ENCODE measurements around the gene CFAP299. TPM values are rescaled to one million over a fixed set of nuclear protein-coding genes. Genes with fewer than 3 reads are reported as not detected.

The CFAP299 gene
- total RNA-seq, 1 donor from 2014 or later, result not detected

DNA sequence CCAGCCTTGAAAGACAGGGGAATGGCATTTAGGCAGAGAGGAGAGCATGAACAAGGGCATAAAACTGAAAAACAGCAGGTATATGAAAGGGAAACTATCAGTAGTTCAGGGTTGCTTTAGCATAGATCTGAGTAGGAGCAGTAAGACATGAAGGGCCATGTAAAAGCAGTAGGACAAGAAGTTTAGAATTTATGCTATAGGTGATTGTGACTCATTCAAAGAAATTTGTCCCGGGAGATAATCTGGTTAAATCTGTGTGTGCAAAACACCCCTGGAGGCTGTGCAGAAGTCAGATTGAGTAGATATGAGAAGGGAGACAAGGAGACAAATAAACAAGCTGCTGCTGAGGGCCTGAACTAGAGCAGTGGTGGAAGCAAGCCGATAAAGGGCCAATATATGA is 585.9 kb downstream of the CFAP299 start:
- Histone ChIP-seq H3K9ac (ENCODE audit: low read length) (no peak overlapping the region), H3K4me3 (ENCODE audit: insufficient read depth, low read depth, low read length) (no peak overlapping the region), H3K27me3 (ENCODE audit: insufficient read depth, low read length) (no peaks in the 10 kb centered on the region), H3K4me2 (ENCODE audit: low read length) (no peak overlapping the region), H4K20me1 (ENCODE audit: insufficient read depth, low read length) (no peaks in the 10 kb centered on the region), H3K4me1 (ENCODE audit: insufficient read depth, low read length) (no peaks in the 10 kb centered on the region), H3K27ac (ENCODE audit: low read depth, low read length) (no peak overlapping the region), H2AFZ (ENCODE audit: low read depth, low read length) (no peak overlapping the region), H3K79me2 (ENCODE audit: insufficient read depth, low read length) (no peaks in the 10 kb centered on the region), H3K36me3 (ENCODE audit: insufficient read depth, low read length) (no peaks in the 10 kb centered on the region), H3K9me3 (ENCODE audit: insufficient read depth, low read depth, low read length) (no peaks in the 10 kb centered on the region)
- TF ChIP-seq, protein P1, sequence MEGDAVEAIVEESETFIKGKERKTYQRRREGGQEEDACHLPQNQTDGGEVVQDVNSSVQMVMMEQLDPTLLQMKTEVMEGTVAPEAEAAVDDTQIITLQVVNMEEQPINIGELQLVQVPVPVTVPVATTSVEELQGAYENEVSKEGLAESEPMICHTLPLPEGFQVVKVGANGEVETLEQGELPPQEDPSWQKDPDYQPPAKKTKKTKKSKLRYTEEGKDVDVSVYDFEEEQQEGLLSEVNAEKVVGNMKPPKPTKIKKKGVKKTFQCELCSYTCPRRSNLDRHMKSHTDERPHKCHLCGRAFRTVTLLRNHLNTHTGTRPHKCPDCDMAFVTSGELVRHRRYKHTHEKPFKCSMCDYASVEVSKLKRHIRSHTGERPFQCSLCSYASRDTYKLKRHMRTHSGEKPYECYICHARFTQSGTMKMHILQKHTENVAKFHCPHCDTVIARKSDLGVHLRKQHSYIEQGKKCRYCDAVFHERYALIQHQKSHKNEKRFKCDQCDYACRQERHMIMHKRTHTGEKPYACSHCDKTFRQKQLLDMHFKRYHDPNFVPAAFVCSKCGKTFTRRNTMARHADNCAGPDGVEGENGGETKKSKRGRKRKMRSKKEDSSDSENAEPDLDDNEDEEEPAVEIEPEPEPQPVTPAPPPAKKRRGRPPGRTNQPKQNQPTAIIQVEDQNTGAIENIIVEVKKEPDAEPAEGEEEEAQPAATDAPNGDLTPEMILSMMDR (IDR thresholded peaks at IDR 0.05; ENCODE audit: insufficient read depth, low read depth, low read length), result no peak
- no peak for TF ChIP-seq EZH2 (IDR thresholded peaks at IDR 0.05; ENCODE audit: insufficient read depth, low read length)
- no peaks in the 10 kb centered on the region for H3K27me3 Mint-ChIP-seq (ENCODE audit: low read depth, unreplicated experiment)
- no peak for FAIRE-seq
- DNase-seq (ENCODE audit: low read depth), result no peak
- H3K4me3 Mint-ChIP-seq (ENCODE audit: unreplicated experiment), result no peak overlapping the region
- H3K27ac Mint-ChIP-seq (ENCODE audit: unreplicated experiment), result no peak overlapping the region
- H3K4me1 Mint-ChIP-seq (ENCODE audit: low read depth, unreplicated experiment), result no peaks in the 10 kb centered on the region
- no peaks in the 10 kb centered on the region for H3K36me3 Mint-ChIP-seq (ENCODE audit: low read depth, unreplicated experiment)
- no peaks in the 10 kb centered on the region for H3K9me3 Mint-ChIP-seq (ENCODE audit: unreplicated experiment)

DNA sequence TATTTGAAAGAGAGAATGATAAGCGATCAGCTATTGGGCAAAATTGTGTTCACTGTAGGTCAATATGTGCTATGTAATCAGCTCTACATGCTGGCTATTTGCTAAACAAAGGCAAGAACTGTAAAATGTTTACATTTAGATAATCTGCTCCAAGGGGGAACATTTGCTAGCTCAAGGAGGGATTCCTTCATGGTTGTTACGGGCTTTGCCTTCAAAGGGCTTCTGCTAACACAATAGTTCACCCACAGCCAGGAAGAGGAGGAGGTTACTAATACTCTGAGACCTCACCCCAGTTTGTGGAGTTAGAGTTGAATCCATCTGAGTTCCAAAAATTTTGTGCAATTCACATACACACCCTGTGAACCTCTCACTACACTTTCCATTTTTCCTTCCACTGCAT is 587.4 kb downstream of the CFAP299 start:
- Mint-ChIP-seq H3K9me3 (ENCODE audit: unreplicated experiment) (no peaks in the 10 kb centered on the region), H3K36me3 (ENCODE audit: low read depth, unreplicated experiment) (no peaks in the 10 kb centered on the region), H3K27me3 (ENCODE audit: low read depth, unreplicated experiment) (no peaks in the 10 kb centered on the region), H3K4me3 (ENCODE audit: unreplicated experiment) (no peak overlapping the region), H3K27ac (ENCODE audit: unreplicated experiment) (no peak overlapping the region), H3K4me1 (ENCODE audit: low read depth, unreplicated experiment) (no peaks in the 10 kb centered on the region)
- FAIRE-seq, result no peak
- no peak overlapping the region for H3K4me2 ChIP-seq (ENCODE audit: low read length)
- H3K4me1 ChIP-seq (ENCODE audit: insufficient read depth, low read length), result no peaks in the 10 kb centered on the region
- no peaks in the 10 kb centered on the region for H3K36me3 ChIP-seq (ENCODE audit: insufficient read depth, low read length)
- no peak overlapping the region for H3K4me3 ChIP-seq (ENCODE audit: insufficient read depth, low read depth, low read length)
- H3K79me2 ChIP-seq (ENCODE audit: insufficient read depth, low read length), result no peaks in the 10 kb centered on the region
- no peak for DNase-seq (ENCODE audit: low read depth)
- no peaks in the 10 kb centered on the region for H3K9me3 ChIP-seq (ENCODE audit: insufficient read depth, low read depth, low read length)
- H3K27ac ChIP-seq (ENCODE audit: low read depth, low read length), result no peak overlapping the region
- no peak overlapping the region for H2AFZ ChIP-seq (ENCODE audit: low read depth, low read length)
- no peak for TF ChIP-seq EZH2 (IDR thresholded peaks at IDR 0.05; ENCODE audit: insufficient read depth, low read length)
- TF ChIP-seq, protein P1 (IDR thresholded peaks at IDR 0.05; ENCODE audit: insufficient read depth, low read depth, low read length), result no peak
- no peaks in the 10 kb centered on the region for H3K27me3 ChIP-seq (ENCODE audit: insufficient read depth, low read length)
- H3K9ac ChIP-seq (ENCODE audit: low read length), result no peak overlapping the region
- no peaks in the 10 kb centered on the region for H4K20me1 ChIP-seq (ENCODE audit: insufficient read depth, low read length)

DNA sequence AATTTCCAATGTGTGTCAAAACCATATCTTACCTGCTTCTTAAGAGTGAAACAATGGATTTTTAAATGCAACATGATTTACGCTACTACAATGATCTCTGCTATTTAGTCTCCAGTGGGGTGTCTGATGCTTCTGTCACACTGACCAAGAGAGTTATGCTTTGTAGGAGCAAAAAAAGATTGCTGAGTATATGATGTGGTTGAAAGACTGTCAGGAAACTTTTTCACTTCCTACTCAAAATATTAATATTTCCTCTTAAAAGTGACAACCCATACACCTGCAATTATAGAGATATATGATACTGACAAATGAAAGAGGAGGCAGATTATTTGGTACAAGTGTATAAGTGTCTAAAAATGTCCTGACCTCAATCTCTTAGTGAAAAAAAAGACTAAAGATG is 589.8 kb downstream of the CFAP299 start:
- Mint-ChIP-seq H3K4me3 (ENCODE audit: unreplicated experiment) (no peak overlapping the region), H3K27ac (ENCODE audit: unreplicated experiment) (no peak overlapping the region), H3K4me1 (ENCODE audit: low read depth, unreplicated experiment) (no peaks in the 10 kb centered on the region), H3K27me3 (ENCODE audit: low read depth, unreplicated experiment) (no peaks in the 10 kb centered on the region), H3K36me3 (ENCODE audit: low read depth, unreplicated experiment) (no peaks in the 10 kb centered on the region), H3K9me3 (ENCODE audit: unreplicated experiment) (no peaks in the 10 kb centered on the region)
- TF ChIP-seq, protein P1 (IDR thresholded peaks at IDR 0.05; ENCODE audit: insufficient read depth, low read depth, low read length), result no peak
- TF ChIP-seq EZH2 (IDR thresholded peaks at IDR 0.05; ENCODE audit: insufficient read depth, low read length), result no peak
- H3K27ac ChIP-seq (ENCODE audit: low read depth, low read length), result no peak overlapping the region
- no peak for DNase-seq (ENCODE audit: low read depth)
- H4K20me1 ChIP-seq (ENCODE audit: insufficient read depth, low read length), result no peaks in the 10 kb centered on the region
- no peaks in the 10 kb centered on the region for H3K36me3 ChIP-seq (ENCODE audit: insufficient read depth, low read length)
- no peaks in the 10 kb centered on the region for H3K79me2 ChIP-seq (ENCODE audit: insufficient read depth, low read length)
- H2AFZ ChIP-seq (ENCODE audit: low read depth, low read length), result no peak overlapping the region
- H3K4me2 ChIP-seq (ENCODE audit: low read length), result no peak overlapping the region
- H3K4me1 ChIP-seq (ENCODE audit: insufficient read depth, low read length), result no peaks in the 10 kb centered on the region
- no peaks in the 10 kb centered on the region for H3K9me3 ChIP-seq (ENCODE audit: insufficient read depth, low read depth, low read length)
- H3K4me3 ChIP-seq (ENCODE audit: insufficient read depth, low read depth, low read length), result no peak overlapping the region
- no peak overlapping the region for H3K9ac ChIP-seq (ENCODE audit: low read length)
- no peak for FAIRE-seq
- no peaks in the 10 kb centered on the region for H3K27me3 ChIP-seq (ENCODE audit: insufficient read depth, low read length)
